ENCODE data around the gene ZBTB20. TPM values are rescaled to one million over a fixed set of nuclear protein-coding genes. Genes with fewer than 3 reads are reported as not detected.
A peak's percentile ranks its signal among the peaks of the same experiment; 100 is the strongest.

Gene ZBTB20
- total and polyA plus RNA-seq, 5 experiments from 2014 or later, result 16.5 to 50.8 (median 22.0) TPM

DNA sequence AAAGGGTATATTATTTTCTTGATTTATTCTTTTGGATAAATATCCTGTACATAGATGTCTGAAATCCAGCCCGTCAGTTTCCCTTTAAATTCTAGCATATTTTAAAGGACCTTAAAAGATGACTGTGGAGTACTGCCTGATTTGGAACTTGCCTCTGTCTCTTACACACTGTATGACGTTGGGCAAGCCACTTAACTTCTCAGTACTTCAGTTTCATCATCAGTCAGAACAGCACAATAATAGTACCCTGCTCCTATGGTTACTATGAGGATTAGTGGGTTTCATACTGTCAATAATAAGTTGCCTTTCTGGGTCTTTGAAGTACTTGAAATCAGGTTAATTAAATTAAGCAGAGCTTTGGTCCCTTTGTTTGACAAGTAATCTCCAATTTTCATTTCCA lies 479.0 kb downstream of the ZBTB20 start:
- Mint-ChIP-seq H3K36me3 (peaks cover 13 to 38% (median 26%) of the 10 kb centered on the region in 3 donors), H3K27me3 (no peaks in the 10 kb centered on the region), H3K4me3 (no peak overlapping the region), H3K9me3 (peaks cover 0 to 20% (median 10%) of the 10 kb centered on the region in 9 donors), H3K27ac (no peak overlapping the region), H3K4me1 (peaks cover 0 to 6% (median 4%) of the 10 kb centered on the region in 4 donors)
- ATAC-seq (no peak), DNase-seq (no peak)
- POLR2A ChIA-PET, result no interaction called here

GRCh38 chr3:114666623-114667022 lies 480.5 kb downstream of the ZBTB20 start:
- no peak for ATAC-seq
- Mint-ChIP-seq H3K27me3 (no peaks in the 10 kb centered on the region), H3K4me3 (no peak overlapping the region), H3K4me1 (peaks cover 0 to 4% (median 2%) of the 10 kb centered on the region in 4 donors), H3K9me3 (peaks cover 0 to 20% (median 10%) of the 10 kb centered on the region in 9 donors), H3K36me3 (peaks cover 17 to 38% (median 26%) of the 10 kb centered on the region in 3 donors), H3K27ac (no peak overlapping the region)
- DNase-seq, result no peak
- POLR2A ChIA-PET, result no interaction called here

GRCh38 chr3:114664006-114664405 lies 483.1 kb downstream of the ZBTB20 start:
- Mint-ChIP-seq H3K9me3 (peaks cover 0 to 20% (median 10%) of the 10 kb centered on the region in 9 donors), H3K27ac (no peak overlapping the region), H3K4me3 (no peak overlapping the region), H3K4me1 (no peaks in the 10 kb centered on the region), H3K27me3 (no peaks in the 10 kb centered on the region), H3K36me3 (peaks cover 27 to 36% (median 29%) of the 10 kb centered on the region in 3 donors)
- no peak for DNase-seq
- ATAC-seq, result no peak
- POLR2A ChIA-PET, result no interaction called here

DNA sequence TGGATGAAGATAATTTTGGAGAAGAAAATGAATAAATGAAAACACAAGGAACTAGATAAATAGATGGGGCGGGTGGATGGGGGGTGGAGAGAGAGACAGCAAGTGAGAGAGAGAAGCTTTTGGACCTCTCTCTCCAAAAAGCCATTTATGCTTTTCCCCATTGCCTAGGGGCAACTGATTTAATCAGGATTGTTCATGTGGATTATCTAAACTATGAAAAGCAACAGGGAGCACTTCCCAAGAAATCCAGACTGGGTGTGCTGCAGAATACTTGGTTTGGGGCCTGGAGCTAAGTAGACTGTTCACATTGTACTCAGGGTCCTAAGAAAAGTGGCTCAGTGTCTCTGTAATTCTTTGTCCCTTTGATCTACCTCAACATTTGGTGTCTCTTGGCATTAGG lies 486.3 kb downstream of the ZBTB20 start:
- Mint-ChIP-seq H3K27ac (no peak overlapping the region), H3K27me3 (no peaks in the 10 kb centered on the region), H3K9me3 (peaks cover 0 to 16% (median 8%) of the 10 kb centered on the region in 9 donors), H3K36me3 (peaks cover 26 to 37% (median 29%) of the 10 kb centered on the region in 3 donors), H3K4me3 (no peak overlapping the region), H3K4me1 (no peaks in the 10 kb centered on the region)
- DNase-seq (no peak), ATAC-seq (no peak)
- POLR2A ChIA-PET, result no interaction called here

- Mint-ChIP-seq H3K9me3 (peaks cover 0 to 15% (median 4%) of the 10 kb centered on the region in 9 donors), H3K4me3 (no peak overlapping the region), H3K36me3 (peaks cover 21 to 37% (median 22%) of the 10 kb centered on the region in 3 donors), H3K4me1 (no peaks in the 10 kb centered on the region), H3K27ac (no peak overlapping the region), H3K27me3 (no peaks in the 10 kb centered on the region)
- DNase-seq (no peak), ATAC-seq (no peak)
- POLR2A ChIA-PET, result no interaction called here
These were observed 487.0 kb downstream of the ZBTB20 start for GRCh38 chr3:114660124-114660523.

GRCh38 chr3:114659109-114660061 lies 487.7 kb downstream of the ZBTB20 start:
- Mint-ChIP-seq H3K27ac (no peak overlapping the region), H3K4me1 (no peaks in the 10 kb centered on the region)
- ATAC-seq, result no peak

DNA sequence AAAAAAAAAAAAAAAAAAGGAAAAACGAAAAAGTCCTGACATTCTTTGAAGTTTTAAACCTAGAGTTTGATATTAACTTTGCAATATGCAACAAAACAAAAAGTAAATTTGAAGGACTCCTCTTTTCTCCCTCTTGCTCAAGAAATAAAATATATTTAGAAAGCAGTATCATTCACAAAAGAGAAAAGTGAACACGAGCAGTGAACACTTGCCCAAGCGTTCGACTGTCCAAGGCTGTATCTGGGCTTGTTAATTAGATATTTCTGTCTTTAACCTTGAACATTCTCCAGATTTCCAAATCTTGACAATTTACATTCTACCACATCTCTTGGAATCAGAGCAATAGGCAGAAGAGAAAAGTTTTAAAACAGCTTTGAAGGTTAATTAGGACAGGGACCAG lies 495.5 kb downstream of the ZBTB20 start:
- Mint-ChIP-seq H3K27ac (no peak overlapping the region), H3K27me3 (no peaks in the 10 kb centered on the region), H3K4me3 (no peak overlapping the region), H3K4me1 (peaks cover 0 to 9% (median 4%) of the 10 kb centered on the region in 4 donors), H3K9me3 (peaks cover 0 to 4% (median 0%) of the 10 kb centered on the region in 9 donors), H3K36me3 (peaks cover 0 to 12% (median 2%) of the 10 kb centered on the region in 3 donors)
- no peak for DNase-seq
- no peak for ATAC-seq
- POLR2A ChIA-PET, result no interaction called here

More at GRCh38 chr3:114659109-114660061, 487.7 kb downstream of the ZBTB20 start:
- Mint-ChIP-seq H3K4me3 (no peak overlapping the region), H3K27me3 (no peaks in the 10 kb centered on the region), H3K9me3 (peaks cover 0 to 10% (median 4%) of the 10 kb centered on the region in 9 donors), H3K36me3 (peaks cover 13 to 31% (median 15%) of the 10 kb centered on the region in 3 donors)
- POLR2A ChIA-PET, result no interaction called here
- DNase-seq, result no peak

DNA sequence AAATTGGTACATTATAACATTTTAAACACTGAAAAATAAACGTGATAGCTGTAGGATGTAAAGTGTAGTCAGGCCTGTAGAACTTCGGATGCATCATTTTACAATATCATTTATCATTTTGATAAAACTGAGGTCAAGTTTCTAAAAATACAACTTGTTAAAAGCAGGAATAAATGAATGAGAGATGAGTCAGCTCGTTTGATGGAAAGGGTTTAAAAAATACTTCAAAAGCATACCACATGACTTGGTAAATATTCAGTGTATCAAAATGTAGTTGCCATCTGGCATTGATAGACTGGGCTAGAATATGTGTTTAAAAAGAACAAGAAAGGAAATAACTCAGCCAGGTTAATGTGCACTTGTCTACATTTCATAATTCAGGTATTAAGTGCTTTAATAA lies 496.3 kb downstream of the ZBTB20 start:
- Mint-ChIP-seq H3K36me3 (peaks cover under 1 to 12% (median 2%) of the 10 kb centered on the region in 3 donors), H3K4me3 (no peak overlapping the region), H3K4me1 (peaks cover 0 to 9% (median 4%) of the 10 kb centered on the region in 4 donors), H3K27me3 (no peaks in the 10 kb centered on the region), H3K27ac (no peak overlapping the region), H3K9me3 (peaks cover 0 to 4% (median 0%) of the 10 kb centered on the region in 9 donors)
- no peak for ATAC-seq
- POLR2A ChIA-PET, result no interaction called here
- DNase-seq, result no peak

GRCh38 chr3:114649331-114649730 lies 497.8 kb downstream of the ZBTB20 start:
- no peak overlapping the region for H3K4me3 Mint-ChIP-seq
- H3K9me3 Mint-ChIP-seq, result peaks cover 0 to 4% (median 0%) of the 10 kb centered on the region in 9 donors
- peaks cover 0 to 9% (median 4%) of the 10 kb centered on the region in 4 donors for H3K4me1 Mint-ChIP-seq
- POLR2A ChIA-PET, result no interaction called here
- DNase-seq (no peak), ATAC-seq (no peak)
- peak overlapping the region in 1 of 10 donors; percentile 19 for H3K27ac Mint-ChIP-seq
- peaks cover 4 to 14% (median 4%) of the 10 kb centered on the region in 3 donors for H3K36me3 Mint-ChIP-seq
- H3K27me3 Mint-ChIP-seq, result no peaks in the 10 kb centered on the region

GRCh38 chr3:114646526-114646925 lies 500.6 kb downstream of the ZBTB20 start:
- Mint-ChIP-seq H3K27me3 (no peaks in the 10 kb centered on the region), H3K4me3 (no peak overlapping the region), H3K27ac (no peak overlapping the region), H3K9me3 (peaks cover 0 to 4% (median 0%) of the 10 kb centered on the region in 9 donors), H3K36me3 (peaks cover 4 to 27% (median 15%) of the 10 kb centered on the region in 3 donors), H3K4me1 (peaks cover 0 to 9% (median 4%) of the 10 kb centered on the region in 4 donors)
- ATAC-seq, result no peak
- DNase-seq, result no peak
- POLR2A ChIA-PET, result no interaction called here

- H3K27ac Mint-ChIP-seq, result no peak overlapping the region
These were observed 501.7 kb downstream of the ZBTB20 start for GRCh38 chr3:114645392-114645791.

DNA sequence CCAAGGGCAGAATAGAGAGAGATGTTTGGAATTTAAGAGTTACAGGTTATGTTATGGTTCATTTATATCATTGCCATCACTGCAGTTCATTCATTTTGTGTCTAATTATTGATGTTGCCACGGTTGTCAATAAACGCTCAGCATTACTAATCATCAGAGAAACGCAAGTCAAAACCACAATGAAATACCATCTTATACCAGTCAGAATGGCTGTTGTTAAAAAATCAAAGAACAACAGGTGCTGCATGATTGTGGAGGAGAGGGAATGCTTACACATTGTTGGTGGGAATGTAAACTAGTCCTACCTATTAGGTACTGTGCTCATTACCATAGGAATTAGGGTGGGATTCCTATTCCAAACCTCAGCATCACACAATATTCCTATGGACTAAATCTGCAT lies 502.7 kb downstream of the ZBTB20 start:
- no peak for ATAC-seq
- Mint-ChIP-seq H3K4me3 (no peak overlapping the region), H3K27me3 (no peaks in the 10 kb centered on the region), H3K27ac (no peak overlapping the region), H3K4me1 (peaks cover 0 to 3% (median 1%) of the 10 kb centered on the region in 4 donors), H3K36me3 (peaks cover 4 to 36% (median 17%) of the 10 kb centered on the region in 3 donors), H3K9me3 (peaks cover 0 to 3% (median 0%) of the 10 kb centered on the region in 9 donors)
- POLR2A ChIA-PET, result no interaction called here
- no peak for DNase-seq

More at GRCh38 chr3:114645392-114645791, 501.7 kb downstream of the ZBTB20 start:
- POLR2A ChIA-PET, result no interaction called here
- Mint-ChIP-seq H3K27me3 (no peaks in the 10 kb centered on the region), H3K4me3 (no peak overlapping the region), H3K9me3 (peaks cover 0 to 4% (median 0%) of the 10 kb centered on the region in 9 donors), H3K4me1 (peaks cover 0 to 3% (median under 1%) of the 10 kb centered on the region in 4 donors), H3K36me3 (peaks cover 4 to 28% (median 15%) of the 10 kb centered on the region in 3 donors)
- ATAC-seq (no peak), DNase-seq (no peak)
